T-cell (primary cell): Measurements from ENCODE around the gene LAMB2. TPM values are rescaled to one million over a fixed set of nuclear protein-coding genes. Genes with fewer than 3 reads are reported as not detected.

Experiments
- ATAC-seq, 4 experiments: fragments of 200-7000 bp in 3 of 4; fragments of 150-1000 bp in 1 of 4; cut with Tn5 transposase; replicated peaks in 1 of 4; 1 replicate in 3 of 4; 2 replicates in 1 of 4; pipeline ENCODE4 v1.10.0; 2021; ENCODE audit warnings: moderate library complexity in 3 of 4, mild to moderate bottlenecking in 2 of 4, moderate number of reproducible peaks in 1 of 4
- CTCF ChIA-PET, 2 donors: fragments of 300-600 bp; sonication (Branson Sonifier 250); formaldehyde crosslinking; loops; one replicate each; lab custom pipeline; 2022; ENCODE audit warnings: antibody characterized with exemption in 2 of 2; lab: Charles Lee
- POLR2A ChIA-PET, 2 donors: fragments of 300-600 bp; sonication (Branson Sonifier 250); formaldehyde crosslinking; loops; one replicate each; lab custom pipeline; 2022; ENCODE audit warnings: antibody characterized with exemption in 2 of 2; lab: Charles Lee
- DNase-seq, 35 experiments: peaks; one replicate each; pipeline versions ENCODE4 v3.0.0 to v3.0.0-alpha.2; 2013 to 2023
- H3K27ac ChIP-seq: one replicate; pipeline ENCODE4 v1.5.1; 2013; ENCODE audit warnings: low read length
- H3K27me3 ChIP-seq, 2 experiments: replicated peaks in 1 of 2; 1 replicate in 1 of 2; 2 replicates in 1 of 2; pipeline versions ENCODE4 v1.6.1 to v1.7.0; 2013; ENCODE audit warnings: low read length in 1 of 2, mixed read lengths in 1 of 2; ENCODE audit not compliant: control insufficient read depth in 2 of 2, insufficient read depth in 2 of 2; ENCODE audit errors: extremely low read depth in 1 of 2
- H3K36me3 ChIP-seq, 2 donors: 1 replicate in 1 of 2; 2 replicates in 1 of 2; pipeline versions ENCODE4 v1.6.1 to v1.7.0; 2013; ENCODE audit warnings: low read length in 1 of 2; ENCODE audit not compliant: control insufficient read depth in 2 of 2, insufficient read depth in 1 of 2; ENCODE audit errors: extremely low read depth in 1 of 2
- H3K4me1 ChIP-seq, 2 experiments: 1 replicate in 1 of 2; 2 replicates in 1 of 2; pipeline versions ENCODE4 v1.6.1 to v1.7.0; 2013; ENCODE audit warnings: low read length in 2 of 2, mixed read lengths in 1 of 2; ENCODE audit not compliant: insufficient read depth in 2 of 2, control insufficient read depth in 1 of 2; ENCODE audit errors: extremely low read depth in 1 of 2
- H3K4me3 ChIP-seq, 2 donors: 1 replicate in 1 of 2; 2 replicates in 1 of 2; pipeline versions ENCODE4 v1.5.1 to v1.7.0; 2013; ENCODE audit warnings: mild to moderate bottlenecking in 2 of 2, low read length in 1 of 2, moderate library complexity in 1 of 2; ENCODE audit not compliant: control insufficient read depth in 1 of 2; ENCODE audit errors: extremely low read depth in 1 of 2
- H3K9me3 ChIP-seq: 2 replicates; pipeline ENCODE4 v1.7.0; 2013
- H3K27ac Mint-ChIP-seq, 2 donors: one replicate each; pipeline ENCODE4 v1.8.0; 2020 to 2021; ENCODE audit warnings: mild to moderate bottlenecking in 2 of 2, mixed read lengths in 2 of 2
- H3K27me3 Mint-ChIP-seq, 2 donors: one replicate each; pipeline ENCODE4 v1.8.0; 2021 to 2022; ENCODE audit warnings: mixed read lengths in 2 of 2
- H3K36me3 Mint-ChIP-seq: one replicate; pipeline ENCODE4 v1.8.0; 2021; ENCODE audit warnings: mixed read lengths
- H3K4me1 Mint-ChIP-seq, 3 donors: one replicate each; pipeline ENCODE4 v1.8.0; 2020 to 2022; ENCODE audit warnings: mixed read lengths in 3 of 3, mild to moderate bottlenecking in 1 of 3
- H3K4me3 Mint-ChIP-seq, 3 donors: one replicate each; pipeline ENCODE4 v1.8.0; 2020 to 2022; ENCODE audit warnings: mild to moderate bottlenecking in 3 of 3, mixed read lengths in 3 of 3, moderate library complexity in 3 of 3
- H3K9me3 Mint-ChIP-seq, 3 donors: one replicate each; pipeline ENCODE4 v1.8.0; 2020 to 2022; ENCODE audit warnings: mixed read lengths in 3 of 3
- WGBS: methylation state at CpG from one replicate; pipeline ENCODE4 v1.1.5; 2013; ENCODE audit warnings: missing lambda C conversion rate; ENCODE audit not compliant: insufficient coverage; 5-methylcytosine and 5-hydroxymethylcytosine counted together
- total RNA-seq, 35 experiments: library from RNA in 6 of 35; stranded (reverse) in 6 of 35; fragments of 120-200 nt in 1 of 35; gene quantifications; one replicate each; pipeline versions ENCODE4 v1.2.1 to v1.2.4 and lab custom pipeline; 2013 to 2026

The LAMB2 gene
- total RNA-seq, 5 donors from 2014 or later (not counting 1 experiment from before 2014, with no cell fraction given): 0.25 to 3.7 (median 2.1) TPM

GRCh38 chr3:49162751-49163419, 30.0 kb upstream of the LAMB2 start:
- no peaks in the 10 kb centered on the region for H3K27me3 Mint-ChIP-seq
- Histone ChIP-seq H3K27me3 (peaks cover 0 to 6% of the 10 kb centered on the region in 2 experiments), H3K9me3 (no peaks in the 10 kb centered on the region), H3K4me1 (peaks cover 9 to 36% of the 10 kb centered on the region in 2 experiments), H3K36me3 (peaks cover 11 to 33% of the 10 kb centered on the region in 2 donors), H3K4me3 (no peak overlapping the region), H3K27ac (no peak overlapping the region)
- no peak overlapping the region for H3K4me3 Mint-ChIP-seq
- DNase-seq: no peak
- peaks cover 25 to 41% (median 38%) of the 10 kb centered on the region in 3 donors for H3K4me1 Mint-ChIP-seq
- POLR2A ChIA-PET: interaction anchor here in 1 of 2 donors (0.6 kb wide), 1 partner anchor 57 kb away, joined by 5 read pairs; no protein-coding TSS in a partner anchor
- 99% methylated on average over 20 of the region's 21 CpGs for WGBS
- peaks cover 10% of the 10 kb centered on the region for H3K36me3 Mint-ChIP-seq
- no peak overlapping the region for H3K27ac Mint-ChIP-seq
- CTCF ChIA-PET: no interaction called here
- no peaks in the 10 kb centered on the region for H3K9me3 Mint-ChIP-seq
- ATAC-seq: no peak

- CTCF ChIA-PET: no interaction called here
- no peak overlapping the region for H3K4me3 Mint-ChIP-seq
- Histone ChIP-seq H3K4me3 (no peak overlapping the region), H3K27me3 (no peaks in the 10 kb centered on the region), H3K9me3 (no peaks in the 10 kb centered on the region), H3K36me3 (peaks cover 11 to 33% of the 10 kb centered on the region in 2 donors), H3K27ac (no peak overlapping the region), H3K4me1 (peaks cover 9 to 34% of the 10 kb centered on the region in 2 experiments)
- H3K27ac Mint-ChIP-seq: no peak overlapping the region
- POLR2A ChIA-PET: no interaction called here
- WGBS: 83% methylated on average over 2 of the region's 3 CpGs
- H3K27me3 Mint-ChIP-seq: no peaks in the 10 kb centered on the region
- DNase-seq (peak in 1 of 35 experiments; percentile 0), ATAC-seq (no peak)
- H3K4me1 Mint-ChIP-seq: peaks cover 25 to 43% (median 38%) of the 10 kb centered on the region in 3 donors
- H3K9me3 Mint-ChIP-seq: no peaks in the 10 kb centered on the region
- peaks cover 10% of the 10 kb centered on the region for H3K36me3 Mint-ChIP-seq
Measured at GRCh38 chr3:49161808-49162530, 29.1 kb upstream of the LAMB2 start.

- Mint-ChIP-seq H3K9me3 (no peaks in the 10 kb centered on the region), H3K4me1 (peaks cover 25 to 35% (median 32%) of the 10 kb centered on the region in 3 donors), H3K36me3 (peaks cover 10% of the 10 kb centered on the region), H3K27ac (no peak overlapping the region), H3K4me3 (no peak overlapping the region), H3K27me3 (no peaks in the 10 kb centered on the region)
- DNase-seq (peak in 1 of 35 experiments; percentile 1), ATAC-seq (no peak)
- Histone ChIP-seq H3K9me3 (no peaks in the 10 kb centered on the region), H3K4me3 (no peak overlapping the region), H3K36me3 (peaks cover 11 to 33% of the 10 kb centered on the region in 2 donors), H3K27me3 (no peaks in the 10 kb centered on the region), H3K4me1 (peaks cover 5 to 26% of the 10 kb centered on the region in 2 experiments), H3K27ac (no peak overlapping the region)
- 100% methylated on average over 1 of the region's 2 CpGs for WGBS
- ChIA-PET CTCF (interaction anchor here in 1 of 2 donors (0.7 kb wide), 1 partner anchor 1990 kb away, joined by 10 read pairs; no protein-coding TSS in a partner anchor), POLR2A (no interaction called here)
Measured at GRCh38 chr3:49161197-49161596, 28.3 kb upstream of the LAMB2 start.

GRCh38 chr3:49158792-49159191, 25.9 kb upstream of the LAMB2 start:
- no peak for DNase-seq
- 90% methylated on average over 2 of the region's 2 CpGs for WGBS
- Mint-ChIP-seq H3K27ac (peak overlapping the region; percentile 19 to 22), H3K4me1 (peaks cover 5 to 15% (median 13%) of the 10 kb centered on the region in 3 donors), H3K9me3 (no peaks in the 10 kb centered on the region), H3K36me3 (peaks cover 4% of the 10 kb centered on the region), H3K27me3 (no peaks in the 10 kb centered on the region), H3K4me3 (no peak overlapping the region)
- H3K4me1 ChIP-seq: peaks cover 0 to 13% of the 10 kb centered on the region in 2 experiments
- ChIA-PET CTCF (interaction anchor here in 1 of 2 donors (0.7 to 2.8 kb wide), 2 partner anchors 65 to 347 kb away, joined by 3 to 9 read pairs; partner anchors contain the start of gene QRICH1), POLR2A (interaction anchor here in 1 of 2 donors (0.7 kb wide), 1 partner anchor 115 kb away, joined by 3 read pairs; no protein-coding TSS in a partner anchor)
- ATAC-seq: no peak
- H3K36me3 ChIP-seq: peaks cover 11 to 25% of the 10 kb centered on the region in 2 donors
- no peaks in the 10 kb centered on the region for H3K9me3 ChIP-seq
- no peak overlapping the region for H3K27ac ChIP-seq
- H3K4me3 ChIP-seq: no peak overlapping the region
- no peaks in the 10 kb centered on the region for H3K27me3 ChIP-seq

- ATAC-seq: peak; percentile 85 to 91 (median 87)
- H3K4me3 ChIP-seq: no peak overlapping the region
- no peaks in the 10 kb centered on the region for H3K27me3 ChIP-seq
- H3K27me3 Mint-ChIP-seq: no peaks in the 10 kb centered on the region
- no peaks in the 10 kb centered on the region for H3K9me3 ChIP-seq
- ChIA-PET CTCF (interaction anchor here (0.6 to 2.8 kb wide), 5 partner anchors 12 to 170 kb away, joined by 3 to 9 read pairs (median 3); partner anchors contain the start of genes QRICH1 (in 1 of the 2) and WDR6 (in 1 of the 2)), POLR2A (no interaction called here)
- WGBS: 48% methylated on average over 3 of the region's 5 CpGs
- H3K36me3 ChIP-seq: peaks cover 5 to 19% of the 10 kb centered on the region in 2 donors
- H3K4me1 Mint-ChIP-seq: peaks cover 0 to 11% (median 10%) of the 10 kb centered on the region in 3 donors
- peaks cover 0 to 13% of the 10 kb centered on the region in 2 experiments for H3K4me1 ChIP-seq
- H3K27ac Mint-ChIP-seq: peak overlapping the region in 1 of 2 donors; percentile 28
- DNase-seq: peak; percentile 36 to 78 (median 59)
- H3K36me3 Mint-ChIP-seq: no peaks in the 10 kb centered on the region
- no peaks in the 10 kb centered on the region for H3K9me3 Mint-ChIP-seq
- no peak overlapping the region for H3K4me3 Mint-ChIP-seq
- H3K27ac ChIP-seq: no peak overlapping the region
Measured at GRCh38 chr3:49158103-49158709, 25.4 kb upstream of the LAMB2 start.

GRCh38 chr3:49157289-49157688, 24.4 kb upstream of the LAMB2 start:
- DNase-seq: no peak
- no peak for ATAC-seq
- no peak overlapping the region for H3K27ac Mint-ChIP-seq
- Histone ChIP-seq H3K27ac (no peak overlapping the region), H3K36me3 (peaks cover 0 to 11% of the 10 kb centered on the region in 2 donors), H3K4me3 (no peak overlapping the region), H3K9me3 (no peaks in the 10 kb centered on the region), H3K4me1 (peaks cover 0 to 6% of the 10 kb centered on the region in 2 experiments), H3K27me3 (no peaks in the 10 kb centered on the region)
- no peaks in the 10 kb centered on the region for H3K27me3 Mint-ChIP-seq
- WGBS: no CpG with 5 or more reads among the region's 1 CpG
- CTCF ChIA-PET: interaction anchor here (1.0 to 2.8 kb wide), 6 partner anchors 12 to 169 kb away, joined by 3 to 10 read pairs (median 6); partner anchors contain the start of genes QRICH1 (in 1 of the 2) and WDR6 (in 1 of the 2)
- no peaks in the 10 kb centered on the region for H3K36me3 Mint-ChIP-seq
- POLR2A ChIA-PET: no interaction called here
- H3K9me3 Mint-ChIP-seq: no peaks in the 10 kb centered on the region
- no peak overlapping the region for H3K4me3 Mint-ChIP-seq
- peaks cover 0 to 8% (median 6%) of the 10 kb centered on the region in 3 donors for H3K4me1 Mint-ChIP-seq
